K562 (cell line): ENCODE data around the gene SHC1. TPM values are rescaled to one million over a fixed set of nuclear protein-coding genes. Genes with fewer than 3 reads are reported as not detected.
A peak's percentile ranks its signal among the peaks of the same experiment; 100 is the strongest.

ENCODE experiments used
- ATAC-seq: fragments of 200-7000 bp; cut with Tn5 transposase; 3 replicates; pipeline ENCODE4 v1.9.1; 2020; ENCODE audit warnings: moderate library complexity
- BruUV-seq: library from RNA; stranded (reverse); fragments of 400-500 nt; replicated peaks from 2 replicates; lab custom pipeline; 2021; lab: Mats Ljungman, UMichigan
- CTCF ChIA-PET: fragments of 300-600 bp; formaldehyde crosslinking; extraction: SDS; loops from one replicate; lab custom pipeline; 2021; ENCODE audit warnings: low intra/inter-chr PET ratio; lab: Yijun Ruan, JAX
- POLR2A ChIA-PET: fragments of 300-600, 350-650 bp; sonication (Branson Sonifier 250); formaldehyde crosslinking; extraction: SDS; loops from one replicate; lab custom pipeline; 2021; ENCODE audit warnings: antibody characterized with exemption, inconsistent platforms; lab: Yijun Ruan, JAX
- DNase-seq, 4 experiments: peaks; one replicate each; pipeline versions ENCODE4 v3.0.0 to v3.0.0-alpha.2; 2011 to 2018; ENCODE audit warnings: low spot score in 3 of 4, mixed read lengths in 3 of 4; ENCODE audit errors: extremely low read depth in 1 of 4
- FAIRE-seq: peaks from 2 replicates; lab custom pipeline; 2011; peaks lifted over from hg19 to GRCh38; lab: Jason Lieb, UNC
- H2AFZ ChIP-seq: 2 replicates; pipeline ENCODE4 v1.6.0; 2011; ENCODE audit warnings: low read depth, low read length, control low read depth, inconsistent platforms
- H3K27ac ChIP-seq: fragments of 200-600 bp; 3 replicates; pipeline ENCODE4 v1.8.0; 2011; ENCODE audit warnings: low read depth, mild to moderate bottlenecking, control low read depth, inconsistent platforms, low read length, moderate library complexity, mixed read lengths; ENCODE audit errors: extremely low read depth
- H3K27me3 ChIP-seq, 2 experiments: fragments of 300-600 bp in 1 of 2; 2 replicates in 1 of 2; 3 replicates in 1 of 2; pipeline versions ENCODE4 v1.6.0 to v1.8.0; 2011; ENCODE audit warnings: inconsistent platforms in 2 of 2, low read length in 2 of 2, mild to moderate bottlenecking in 1 of 2, mixed read lengths in 1 of 2, moderate library complexity in 1 of 2; ENCODE audit not compliant: control insufficient read depth in 2 of 2, insufficient read depth in 2 of 2
- H3K36me3 ChIP-seq: fragments of 300-600 bp; 3 replicates; pipeline ENCODE4 v1.8.0; 2011; ENCODE audit warnings: mild to moderate bottlenecking, low read length, inconsistent platforms; ENCODE audit not compliant: control insufficient read depth, insufficient read depth
- H3K4me1 ChIP-seq, 2 experiments: fragments of 200-600 bp in 1 of 2; replicated peaks in 1 of 2; 2 replicates in 1 of 2; 3 replicates in 1 of 2; pipeline versions ENCODE4 v1.5.1 to v1.8.0; 2011; ENCODE audit warnings: inconsistent platforms in 2 of 2, low read length in 2 of 2, mild to moderate bottlenecking in 1 of 2, mixed read lengths in 1 of 2, moderate library complexity in 1 of 2; ENCODE audit not compliant: control insufficient read depth in 2 of 2, insufficient read depth in 2 of 2
- H3K4me2 ChIP-seq: 2 replicates; pipeline ENCODE4 v1.6.1; 2011; ENCODE audit warnings: low read length, control low read depth, inconsistent platforms, mixed read lengths; ENCODE audit not compliant: insufficient read depth
- H3K4me3 ChIP-seq: fragments of 200-600 bp; sonication (generic), shearing (Covaris generic); 2 replicates; pipeline ENCODE4 v1.5.1; 2016; ENCODE audit warnings: control low read depth, inconsistent platforms
- H3K79me2 ChIP-seq: fragments of 200-600 bp; 3 replicates; pipeline ENCODE4 v1.8.0; 2011; ENCODE audit warnings: low read length, inconsistent platforms; ENCODE audit not compliant: control insufficient read depth, insufficient read depth
- H3K9ac ChIP-seq, 2 experiments: 2 replicates each; pipeline versions ENCODE4 v1.6.0 to v1.6.1; 2011; ENCODE audit warnings: low read depth in 2 of 2, low read length in 2 of 2, control low read depth in 1 of 2, inconsistent platforms in 1 of 2, mild to moderate bottlenecking in 1 of 2, mixed read lengths in 1 of 2; ENCODE audit not compliant: insufficient read depth in 1 of 2
- H3K9me1 ChIP-seq: one replicate; pipeline ENCODE4 v1.6.0; 2011; ENCODE audit warnings: inconsistent platforms, mild to moderate bottlenecking, low read length, moderate library complexity; ENCODE audit not compliant: control insufficient read depth, insufficient read depth
- H3K9me3 ChIP-seq: replicated peaks from 2 replicates; pipeline ENCODE4 v1.5.1; 2011; ENCODE audit warnings: low read depth, low read length, inconsistent platforms; ENCODE audit not compliant: control insufficient read depth, insufficient read depth
- H4K20me1 ChIP-seq: replicated peaks from 2 replicates; pipeline ENCODE4 v1.6.1; 2011; ENCODE audit warnings: low read length, inconsistent platforms, mixed read lengths; ENCODE audit not compliant: control insufficient read depth, insufficient read depth
- EGR1 ChIP-seq: fragments of 450-650 bp; conservative IDR thresholded peaks from 2 replicates; pipeline ENCODE4 v1.6.1; 2017; ENCODE audit warnings: mild to moderate bottlenecking
- FOXK2 ChIP-seq, 2 experiments: fragments of 450-650 bp; IDR thresholded peaks in 1 of 2; conservative IDR thresholded peaks in 1 of 2; 2 replicates each; pipeline ENCODE4 v1.6.1; 2016; ENCODE audit warnings: low read depth in 2 of 2, mild to moderate bottlenecking in 1 of 2
- FOXM1 ChIP-seq, 2 experiments: fragments of 450-650 bp in 1 of 2; sonication (generic) in 1 of 2; formaldehyde crosslinking in 1 of 2; IDR thresholded peaks; 2 replicates each; pipeline versions ENCODE4 v1.6.1 to v1.9.0; 2017 to 2022; ENCODE audit warnings: low read depth in 2 of 2, mild to moderate bottlenecking in 2 of 2, missing genetic modification reagents in 1 of 2, moderate library complexity in 1 of 2
- MTA2 ChIP-seq: fragments of 450-650 bp; IDR thresholded peaks from 2 replicates; pipeline ENCODE4 v1.6.1; 2016; ENCODE audit warnings: low read depth
- NUFIP1 ChIP-seq: fragments of 450-650 bp; IDR thresholded peaks from 2 replicates; pipeline ENCODE4 v1.6.1; 2018; ENCODE audit not compliant: partially characterized antibody
- POLR2G ChIP-seq: fragments of 200-400 bp; formaldehyde crosslinking; IDR thresholded peaks from 2 replicates; pipeline ENCODE4 v1.6.1; 2017; ENCODE audit warnings: low read depth, mild to moderate bottlenecking, antibody characterized with exemption, low read length, moderate library complexity
- TRIM24 ChIP-seq, 2 experiments: fragments of 450-650 bp; IDR thresholded peaks; 2 replicates each; pipeline ENCODE4 v1.6.1; 2016
- ZBTB17 ChIP-seq: fragments of 450-650 bp; formaldehyde crosslinking; IDR thresholded peaks from 2 replicates; pipeline ENCODE4 v1.4.0; 2020; ENCODE audit warnings: mild to moderate bottlenecking
- ZBTB8A ChIP-seq: fragments of 450-650 bp; IDR thresholded peaks from 2 replicates; pipeline ENCODE4 v1.6.1; 2018; ENCODE audit warnings: mild to moderate bottlenecking, moderate library complexity; ENCODE audit not compliant: partially characterized antibody
- ZFP36 ChIP-seq: fragments of 150-350 bp; IDR thresholded peaks from 2 replicates; pipeline ENCODE4 v1.6.1; 2018; ENCODE audit warnings: low read length, low read depth; ENCODE audit not compliant: partially characterized antibody
- ZNF239 ChIP-seq: fragments of 250-450 bp; sonication (Bioruptor Pico); IDR thresholded peaks from 2 replicates; pipeline ENCODE4 v1.4.0; 2020; ENCODE audit warnings: mild to moderate bottlenecking
- ZNF316 ChIP-seq: fragments of 450-650 bp; IDR thresholded peaks from 2 replicates; pipeline ENCODE4 v1.6.1; 2016
- WGBS: fragments of 100-300 bp; shearing (Covaris generic); methylation state at CpG from one replicate; pipeline ENCODE4 v1.1.6; 2016; ENCODE audit warnings: low coverage, mixed read lengths; ENCODE audit not compliant: insufficient coverage; ENCODE audit errors: missing lambda C conversion rate; 5-methylcytosine and 5-hydroxymethylcytosine counted together
- in situ Hi-C: fragments of 300-500 bp; cut with MboI; formaldehyde crosslinking; loops from 4 replicates; pipeline ENCODE4 v1.15.0; 2018; ENCODE audit warnings: inconsistent platforms, mixed read lengths
- intact Hi-C: fragments of 100-400 bp; cut with micrococcal nuclease; formaldehyde crosslinking; loops from 2 replicates; pipeline ENCODE4 v1.14.2; 2022
- polyA plus RNA-seq, 8 experiments: library from polyadenylated mRNA; depleted of rRNA in 4 of 8; stranded (reverse) in 5 of 8; unstranded in 3 of 8; fragments of >200 nt; fragmentation: Nextera tagmentation in 2 of 8; fragmentation: Illumina TruSeq in 1 of 8; extraction: Ambion mirVana in 2 of 8; extraction: Trizol in 1 of 8; gene quantifications; 2 replicates each; pipeline versions ENCODE4 v1.2.1 to v1.2.3, GENCODE V29; 2011 to 2014; ENCODE audit warnings: inconsistent platforms in 1 of 8, missing spikeins in 1 of 8
- total RNA-seq, 7 experiments: library from RNA; depleted of rRNA in 6 of 7; stranded (reverse); fragments of >200 nt in 6 of 7; fragmentation: Illumina TruSeq in 2 of 7; extraction: Trizol in 2 of 7; gene quantifications; 2 replicates each; pipeline versions ENCODE4 v1.2.1 to v1.2.3, GENCODE V29; 2011 to 2021; ENCODE audit warnings: low replicate concordance in 1 of 7
- TF ChIP-seq, protein P1 (sequence below): fragments of 250-450 bp; sonication (Bioruptor Pico); IDR thresholded peaks from 2 replicates; pipeline ENCODE4 v1.5.0; 2021
- TF ChIP-seq, protein P2 (sequence below): fragments of 450-650 bp; formaldehyde crosslinking; IDR thresholded peaks from 2 replicates; pipeline ENCODE4 v1.4.0; 2022; ENCODE audit warnings: missing genetic modification characterization
- TF ChIP-seq, protein P3 (sequence below): sonication (generic); formaldehyde crosslinking; IDR thresholded peaks from 2 replicates; pipeline ENCODE4 v1.8.1; 2022; ENCODE audit warnings: missing genetic modification reagents
- TF ChIP-seq, protein P4 (sequence below): sonication (generic); formaldehyde crosslinking; IDR thresholded peaks from 2 replicates; pipeline ENCODE4 v1.8.0; 2023; ENCODE audit warnings: mild to moderate bottlenecking, missing genetic modification reagents

The SHC1 gene
- total and polyA plus RNA-seq, 9 of the 15 experiments (the other 6 are each of a cell fraction or from before 2014, with no cell fraction given), result 4.1 to 113 (median 51.9) TPM

DNA sequence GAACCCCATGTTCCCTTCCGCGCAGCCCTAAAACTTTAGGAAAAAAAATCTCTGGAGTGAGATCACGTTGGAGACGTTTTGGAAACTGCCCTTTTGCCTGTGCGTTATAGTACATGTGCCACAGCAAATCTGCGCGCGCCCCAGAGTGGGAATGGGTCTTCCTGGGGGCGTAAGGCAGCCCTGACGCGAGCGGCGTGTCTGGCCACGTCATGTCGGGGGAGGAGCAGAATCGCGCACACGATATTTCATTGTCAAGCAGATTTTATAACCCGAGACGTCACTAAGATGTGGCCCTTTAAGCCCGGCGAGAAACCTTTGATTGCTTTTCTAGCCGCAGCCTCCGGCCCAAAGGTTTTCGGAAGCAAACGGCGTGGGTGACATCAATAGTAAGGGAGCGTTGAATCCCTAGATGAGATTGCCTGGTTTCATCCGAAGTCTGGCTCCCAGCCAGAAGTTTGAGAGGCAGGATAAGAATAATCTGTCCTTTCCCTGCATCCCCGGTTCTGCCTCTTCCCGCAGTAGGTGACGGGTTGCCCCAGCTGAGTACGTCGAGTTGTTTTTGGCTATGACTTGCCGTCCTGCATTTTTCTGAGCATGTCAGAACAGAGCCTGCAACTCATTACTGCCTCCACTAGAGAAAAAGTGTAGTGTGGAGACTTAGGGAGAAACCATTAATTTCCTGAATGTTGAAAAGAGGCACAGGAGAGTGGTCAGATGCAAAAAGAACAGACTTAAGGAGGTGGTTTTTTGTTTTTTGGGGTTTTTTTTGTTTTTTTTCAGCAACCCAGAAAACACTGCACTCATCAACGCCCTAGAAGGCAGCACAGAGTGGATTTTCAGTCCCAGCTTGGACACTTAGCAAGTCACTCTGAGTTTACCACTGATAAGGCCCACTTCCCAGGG, 33.2 kb downstream of the SHC1 start:
- intact Hi-C loops (loop anchor here (2.0 to 5.0 kb wide), 3 partner anchors 53 to 379 kb away; partner anchors contain the start of gene UBE2Q1), in situ Hi-C loops (no loop called here)
- Histone ChIP-seq H3K79me2 (peaks cover 3% of the 10 kb centered on the region; the same call in 1 of the 3 replicates), H3K36me3 (no peaks in the 10 kb centered on the region), H3K9me3 (no peaks in the 10 kb centered on the region), H4K20me1 (no peaks in the 10 kb centered on the region), H3K4me2 (peak overlapping the region; percentile 98), H3K9me1 (no peaks in the 10 kb centered on the region), H2AFZ (peak overlapping the region; percentile 100), H3K27me3 (no peaks in the 10 kb centered on the region), H3K4me1 (peaks cover 23 to 40% of the 10 kb centered on the region in 2 experiments; a peak in 4 of 5 replicates), H3K4me3 (peak overlapping the region; percentile 53), H3K27ac (peak overlapping the region; percentile 100), H3K9ac (peak overlapping the region; percentile 97 to 99)
- WGBS, result under 1% methylated on average over 36 of the region's 36 CpGs
- DNase-seq (peak; percentile 89 to 93 (median 90)), FAIRE-seq (no peak), ATAC-seq (peak; percentile 83)
- ChIA-PET CTCF (interaction anchor here (0.6 kb wide), 1 partner anchor 70 kb away, joined by 4 read pairs; no protein-coding TSS in a partner anchor), POLR2A (interaction anchor here (0.6 to 1.6 kb wide), 14 partner anchors 9 to 391 kb away, joined by 3 to 9 read pairs (median 3); partner anchors contain the start of gene LENEP)
- BruUV-seq, result TSS peak; percentile 98
- TF ChIP-seq ZNF239 (CRISPR knock-in tag) (no peak), ZNF316 (no peak), ZFP36 (no peak), POLR2G (no peak), EGR1 (peak; percentile 93), FOXK2 (conservative IDR thresholded peaks at IDR 0.05 in 1 of 2, IDR thresholded peaks at IDR 0.05 in 1 of 2; ENCODE audit: low read depth in 2 of 2) (peak in 1 of 2 experiments; percentile 100; a peak in 2 of 4 replicates), FOXM1 (IDR thresholded peaks at IDR 0.05; ENCODE audit: low read depth) (peak; percentile 87; the same call in 1 of the 2 replicates), FOXM1 (CRISPR knock-in tag; IDR thresholded peaks at IDR 0.05; ENCODE audit: low read depth) (no peak; the same call in 1 of the 2 replicates), TRIM24 (IDR thresholded peaks at IDR 0.05) (no peak), ZBTB8A (no peak), NUFIP1 (peak; percentile 12), ZBTB17 (CRISPR knock-in tag) (no peak), MTA2 (no peak)
- TF ChIP-seq, protein P1, sequence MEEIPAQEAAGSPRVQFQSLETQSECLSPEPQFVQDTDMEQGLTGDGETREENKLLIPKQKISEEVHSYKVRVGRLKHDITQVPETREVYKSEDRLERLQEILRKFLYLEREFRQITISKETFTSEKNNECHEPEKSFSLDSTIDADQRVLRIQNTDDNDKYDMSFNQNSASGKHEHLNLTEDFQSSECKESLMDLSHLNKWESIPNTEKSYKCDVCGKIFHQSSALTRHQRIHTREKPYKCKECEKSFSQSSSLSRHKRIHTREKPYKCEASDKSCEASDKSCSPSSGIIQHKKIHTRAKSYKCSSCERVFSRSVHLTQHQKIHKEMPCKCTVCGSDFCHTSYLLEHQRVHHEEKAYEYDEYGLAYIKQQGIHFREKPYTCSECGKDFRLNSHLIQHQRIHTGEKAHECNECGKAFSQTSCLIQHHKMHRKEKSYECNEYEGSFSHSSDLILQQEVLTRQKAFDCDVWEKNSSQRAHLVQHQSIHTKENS (CRISPR knock-in tag), result no peak
- TF ChIP-seq, protein P2, sequence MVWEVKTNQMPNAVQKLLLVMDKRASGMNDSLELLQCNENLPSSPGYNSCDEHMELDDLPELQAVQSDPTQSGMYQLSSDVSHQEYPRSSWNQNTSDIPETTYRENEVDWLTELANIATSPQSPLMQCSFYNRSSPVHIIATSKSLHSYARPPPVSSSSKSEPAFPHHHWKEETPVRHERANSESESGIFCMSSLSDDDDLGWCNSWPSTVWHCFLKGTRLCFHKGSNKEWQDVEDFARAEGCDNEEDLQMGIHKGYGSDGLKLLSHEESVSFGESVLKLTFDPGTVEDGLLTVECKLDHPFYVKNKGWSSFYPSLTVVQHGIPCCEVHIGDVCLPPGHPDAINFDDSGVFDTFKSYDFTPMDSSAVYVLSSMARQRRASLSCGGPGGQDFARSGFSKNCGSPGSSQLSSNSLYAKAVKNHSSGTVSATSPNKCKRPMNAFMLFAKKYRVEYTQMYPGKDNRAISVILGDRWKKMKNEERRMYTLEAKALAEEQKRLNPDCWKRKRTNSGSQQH (CRISPR knock-in tag), result no peak
- TF ChIP-seq, protein P3, sequence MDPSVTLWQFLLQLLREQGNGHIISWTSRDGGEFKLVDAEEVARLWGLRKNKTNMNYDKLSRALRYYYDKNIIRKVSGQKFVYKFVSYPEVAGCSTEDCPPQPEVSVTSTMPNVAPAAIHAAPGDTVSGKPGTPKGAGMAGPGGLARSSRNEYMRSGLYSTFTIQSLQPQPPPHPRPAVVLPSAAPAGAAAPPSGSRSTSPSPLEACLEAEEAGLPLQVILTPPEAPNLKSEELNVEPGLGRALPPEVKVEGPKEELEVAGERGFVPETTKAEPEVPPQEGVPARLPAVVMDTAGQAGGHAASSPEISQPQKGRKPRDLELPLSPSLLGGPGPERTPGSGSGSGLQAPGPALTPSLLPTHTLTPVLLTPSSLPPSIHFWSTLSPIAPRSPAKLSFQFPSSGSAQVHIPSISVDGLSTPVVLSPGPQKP (CRISPR knock-in tag), result no peak
- TF ChIP-seq, protein P4, sequence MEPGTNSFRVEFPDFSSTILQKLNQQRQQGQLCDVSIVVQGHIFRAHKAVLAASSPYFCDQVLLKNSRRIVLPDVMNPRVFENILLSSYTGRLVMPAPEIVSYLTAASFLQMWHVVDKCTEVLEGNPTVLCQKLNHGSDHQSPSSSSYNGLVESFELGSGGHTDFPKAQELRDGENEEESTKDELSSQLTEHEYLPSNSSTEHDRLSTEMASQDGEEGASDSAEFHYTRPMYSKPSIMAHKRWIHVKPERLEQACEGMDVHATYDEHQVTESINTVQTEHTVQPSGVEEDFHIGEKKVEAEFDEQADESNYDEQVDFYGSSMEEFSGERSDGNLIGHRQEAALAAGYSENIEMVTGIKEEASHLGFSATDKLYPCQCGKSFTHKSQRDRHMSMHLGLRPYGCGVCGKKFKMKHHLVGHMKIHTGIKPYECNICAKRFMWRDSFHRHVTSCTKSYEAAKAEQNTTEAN (CRISPR knock-in tag), result no peak
